ENCODE measurements around the gene CHD2.

The CHD2 gene

GRCh38 chr15:93067649-93068085 is 167.5 kb downstream of the CHD2 start:
- no peak for DNase-seq (ENCODE audit: low read depth in 2 of 2)

GRCh38 chr15:93068581-93069199 is 168.6 kb downstream of the CHD2 start:
- no peak for DNase-seq (ENCODE audit: low read depth in 2 of 2)

DNA sequence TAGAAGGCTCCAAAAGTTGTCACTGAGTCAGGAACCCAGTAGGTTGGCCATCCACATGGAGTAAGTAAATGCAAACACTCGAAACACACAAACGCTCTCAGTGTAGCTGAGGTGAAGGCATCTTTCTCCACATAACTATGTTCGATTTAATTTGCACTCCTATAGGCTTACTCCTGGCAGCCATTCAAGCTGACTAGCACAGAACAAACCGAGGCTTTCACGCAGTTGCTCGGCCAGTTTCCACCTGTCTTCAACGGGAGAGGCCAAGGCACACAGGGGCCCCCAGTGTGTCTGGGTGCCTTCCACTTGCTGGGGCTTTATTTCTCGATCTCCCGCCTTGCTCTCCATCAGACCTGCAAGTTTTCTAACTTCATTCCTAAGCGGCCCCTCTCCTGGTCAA is 170.0 kb downstream of the CHD2 start:
- DNase-seq (ENCODE audit: low read depth in 2 of 2): no peak

GRCh38 chr15:93070551-93071296 is 170.6 kb downstream of the CHD2 start:
- DNase-seq (ENCODE audit: low read depth in 2 of 2): no peak

GRCh38 chr15:93071469-93071936 is 171.4 kb downstream of the CHD2 start:
- DNase-seq (ENCODE audit: low read depth in 2 of 2): no peak

GRCh38 chr15:93072011-93072410 is 171.9 kb downstream of the CHD2 start:
- DNase-seq (ENCODE audit: low read depth in 2 of 2): peak; percentile 74 to 77

DNA sequence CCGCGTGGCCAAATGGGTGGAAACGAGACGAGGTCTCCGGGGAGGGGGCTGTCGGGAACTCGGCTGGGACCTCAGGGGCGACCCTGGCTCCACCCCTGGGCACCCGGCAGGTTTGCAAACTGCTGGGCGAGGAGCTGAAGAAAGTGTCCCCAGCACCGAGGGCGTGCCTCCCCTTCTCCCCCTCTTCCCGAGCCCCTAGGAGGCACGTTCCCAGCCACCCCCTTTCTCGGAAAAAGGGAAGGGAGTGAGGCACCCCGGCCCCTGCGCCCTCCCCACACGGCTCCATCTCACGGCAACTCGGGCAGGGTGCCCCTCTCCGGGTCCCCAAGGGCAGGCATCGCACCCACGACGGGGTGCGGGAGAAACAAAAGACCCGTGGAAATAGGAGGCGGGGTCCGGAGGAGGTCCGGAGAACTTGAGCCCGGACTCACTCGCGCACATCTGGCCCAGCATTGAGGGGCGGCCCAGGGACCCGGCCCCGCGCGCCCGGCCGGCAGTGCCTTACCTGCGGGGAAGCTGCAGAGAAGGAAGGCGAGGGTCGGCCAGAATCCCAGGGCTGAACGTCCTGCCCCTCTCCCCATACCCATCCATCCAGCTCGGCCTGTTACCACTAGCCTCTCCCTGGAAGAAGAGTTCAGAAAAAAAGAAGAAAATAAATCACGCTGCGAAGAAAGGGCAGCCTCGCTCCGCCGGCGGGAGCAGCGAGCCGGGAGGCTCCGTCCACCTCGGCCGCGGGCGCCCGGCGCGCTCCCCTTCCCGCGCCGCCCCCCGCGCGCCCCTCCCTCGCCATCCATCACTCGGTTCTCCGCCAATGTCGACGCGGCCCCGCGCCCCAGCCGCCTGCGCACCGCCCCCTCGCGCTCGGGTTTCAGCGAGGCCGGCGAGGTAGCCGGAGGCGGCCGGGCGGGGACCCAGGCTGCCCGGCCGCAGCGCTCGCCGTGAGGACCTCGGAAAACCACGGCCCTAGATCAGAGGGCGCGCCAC is 172.6 kb downstream of the CHD2 start:
- peak; percentile 42 to 56 for DNase-seq (ENCODE audit: low read depth in 2 of 2)

- DNase-seq (ENCODE audit: low read depth in 2 of 2): no peak
Observed at GRCh38 chr15:93073465-93073952, 173.4 kb downstream of the CHD2 start.

DNA sequence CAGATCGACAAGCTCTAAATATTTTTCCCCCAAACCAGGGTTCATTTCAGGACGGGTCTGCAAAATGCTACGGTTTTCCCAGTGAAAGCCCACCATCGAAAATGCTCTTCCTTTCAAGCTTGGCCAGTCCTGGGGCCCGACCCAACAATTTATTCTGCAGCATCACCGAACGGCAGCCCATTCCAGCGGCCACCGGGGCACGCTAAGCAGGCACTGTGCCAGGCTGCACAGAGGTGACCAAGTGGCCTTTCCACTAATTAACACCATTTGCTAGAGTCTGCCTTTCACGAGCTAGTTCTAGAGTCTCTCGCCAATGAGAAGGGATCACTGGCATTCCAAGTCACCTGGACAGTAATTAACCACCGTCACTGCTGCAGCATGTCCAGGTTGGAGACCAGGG is 174.5 kb downstream of the CHD2 start:
- DNase-seq (ENCODE audit: low read depth in 2 of 2): no peak

DNA sequence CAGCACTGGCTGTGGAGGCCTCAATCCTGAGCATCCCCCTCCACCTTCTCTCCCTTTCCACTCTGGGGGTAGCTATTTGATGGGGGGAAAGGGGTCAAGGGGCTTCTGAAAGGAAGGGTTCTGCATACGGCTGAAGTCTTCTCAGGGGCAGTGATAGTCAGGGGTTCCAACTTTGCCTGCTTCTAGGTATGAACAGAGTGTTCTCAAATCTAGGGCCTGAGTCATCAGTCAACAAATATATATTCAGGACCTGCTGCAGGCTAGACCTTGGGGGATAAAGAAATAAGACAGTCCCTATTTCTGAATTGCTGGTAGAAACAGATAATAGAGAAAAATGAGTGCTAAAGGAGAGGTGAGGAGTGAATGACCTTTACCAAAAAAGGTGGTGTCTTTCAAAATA is 176.1 kb downstream of the CHD2 start:
- no peak for DNase-seq (ENCODE audit: low read depth in 2 of 2)

GRCh38 chr15:93076875-93077274 is 176.8 kb downstream of the CHD2 start:
- no peak for DNase-seq (ENCODE audit: low read depth in 2 of 2)
